NCI-H1048 (cell line): ENCODE data around the gene FOXB2.

Experiments used
- DNase-seq: peaks from one replicate; lab custom pipeline; 2025; lab: John Stamatoyannopoulos, UW

The FOXB2 gene

GRCh38 chr9:77066388-77066787 lies 46.9 kb downstream of the FOXB2 start:
- DNase-seq, result no peak
